EL (cell line): ENCODE measurements around the gene ZNF862.

ENCODE experiments used
- DNase-seq: peaks from one replicate; pipeline ENCODE4 v3.0.0-alpha.2; 2016

ZNF862 gene

GRCh38 chr7:149849174-149849573, 11.0 kb downstream of the ZNF862 start:
- DNase-seq, result no peak

- no peak for DNase-seq
Observed at GRCh38 chr7:149850007-149850594, 11.9 kb downstream of the ZNF862 start.

- no peak for DNase-seq
Observed at GRCh38 chr7:149850716-149851115, 12.5 kb downstream of the ZNF862 start.

GRCh38 chr7:149851449-149851848, 13.3 kb downstream of the ZNF862 start:
- DNase-seq, result no peak

GRCh38 chr7:149853157-149853556, 15.0 kb downstream of the ZNF862 start:
- no peak for DNase-seq

GRCh38 chr7:149854611-149855360, 16.6 kb downstream of the ZNF862 start:
- DNase-seq, result peak; percentile 46

GRCh38 chr7:149855361-149856305, 17.5 kb downstream of the ZNF862 start:
- peak; percentile 80 for DNase-seq

GRCh38 chr7:149856583-149856982, 18.4 kb downstream of the ZNF862 start:
- DNase-seq, result no peak

GRCh38 chr7:149859369-149859768, 21.2 kb downstream of the ZNF862 start:
- DNase-seq, result no peak

GRCh38 chr7:149859876-149860275, 21.7 kb downstream of the ZNF862 start:
- no peak for DNase-seq

GRCh38 chr7:149860821-149861727, 22.9 kb downstream of the ZNF862 start:
- no peak for DNase-seq

- no peak for DNase-seq
Observed at GRCh38 chr7:149861728-149862045, 23.5 kb downstream of the ZNF862 start.

- no peak for DNase-seq
Observed at GRCh38 chr7:149862156-149862555, 24.0 kb downstream of the ZNF862 start.

GRCh38 chr7:149863500-149863899, 25.3 kb downstream of the ZNF862 start:
- no peak for DNase-seq

- no peak for DNase-seq
Observed at GRCh38 chr7:149864023-149864422, 25.8 kb downstream of the ZNF862 start.

- no peak for DNase-seq
Observed at GRCh38 chr7:149864751-149865150, 26.6 kb downstream of the ZNF862 start.

- no peak for DNase-seq
Observed at GRCh38 chr7:149865437-149865836, 27.3 kb downstream of the ZNF862 start.

GRCh38 chr7:149866139-149866778, 28.1 kb downstream of the ZNF862 start:
- no peak for DNase-seq

GRCh38 chr7:149866779-149867447, 28.7 kb downstream of the ZNF862 start:
- DNase-seq, result no peak

- DNase-seq, result no peak
Observed at GRCh38 chr7:149867762-149868622, 29.8 kb downstream of the ZNF862 start.
